Measurements from ENCODE around the gene RNF5. TPM values are rescaled to one million over a fixed set of nuclear protein-coding genes. Genes with fewer than 3 reads are reported as not detected.

The RNF5 gene
- total and polyA plus RNA-seq, 10 of the 15 experiments (the other 5 are each of a cell fraction or from before 2014, with no cell fraction given): 31.4 to 114 (median 62.8) TPM

GRCh38 chr6:32152769-32153563 is 25.2 kb upstream of the RNF5 start:
- ATAC-seq (no peak), DNase-seq (ENCODE audit: low read depth, low spot score) (no peak), FAIRE-seq (no peak)
- Histone ChIP-seq H3K4me1 (ENCODE audit: control insufficient read depth, insufficient read depth, low read length) (peaks cover 3% of the 10 kb centered on the region; the same call in 1 of the 2 replicates), H3K9ac (ENCODE audit: control insufficient read depth, insufficient read depth, low read length) (no peak overlapping the region), H2AFZ (ENCODE audit: control insufficient read depth, low read depth, low read length) (no peak overlapping the region), H3K4me3 (no peak overlapping the region), H3K36me3 (ENCODE audit: control insufficient read depth in 2 of 2, insufficient read depth in 2 of 2, low read length in 1 of 2) (no peaks in the 10 kb centered on the region; a peak in 2 of 4 replicates), H3K9me3 (replicated peaks; ENCODE audit: control insufficient read depth, insufficient read depth, low read length) (no peaks in the 10 kb centered on the region; the same call in 2 of the 3 replicates), H3K79me2 (ENCODE audit: control insufficient read depth, insufficient read depth, low read length) (no peaks in the 10 kb centered on the region), H3K27ac (ENCODE audit: control insufficient read depth, insufficient read depth) (no peak overlapping the region), H4K20me1 (ENCODE audit: control insufficient read depth, insufficient read depth) (no peaks in the 10 kb centered on the region), H3K4me2 (ENCODE audit: control insufficient read depth, insufficient read depth) (no peak overlapping the region; the same call in 1 of the 2 replicates), H3K27me3 (replicated peaks in 1 of 2; ENCODE audit: control insufficient read depth in 2 of 2, insufficient read depth in 2 of 2, low read length in 1 of 2) (peaks cover 7 to 8% of the 10 kb centered on the region in 2 experiments)
- intact Hi-C loops (cut with micrococcal nuclease; ENCODE audit: unreplicated experiment) (loop anchor here (10.0 kb wide), 1 partner anchor 108 kb away; no protein-coding TSS in a partner anchor), in situ Hi-C loops (cut with MboI) (no loop called here)
- ChIA-PET POLR2A (interaction anchor here (0.6 to 1.0 kb wide), 3 partner anchors 22 to 1332 kb away, joined by 3 to 8 read pairs (median 4); no protein-coding TSS in a partner anchor), SMC1A (ENCODE audit: uncharacterized antibody, unreplicated experiment) (no interaction called here), CTCF (interaction anchor here (1.5 kb wide), 1 partner anchor 34 kb away, joined by 4 read pairs; no protein-coding TSS in a partner anchor), RAD21 (ENCODE audit: unreplicated experiment) (interaction anchor here (1.2 kb wide), 1 partner anchor 38 kb away, joined by 3 read pairs; the partner anchor contains the start of gene PBX2)
- no TSS peak for BruUV-seq (replicated peaks)
- WGBS (ENCODE audit: insufficient coverage, insufficient replicate concordance, low lambda C conversion rate, missing lambda C conversion rate): 31% methylated on average over 35 of the region's 35 CpGs
- no peak for TF ChIP-seq JUNB (IDR thresholded peaks at IDR 0.05)
- TF ChIP-seq USF1 (IDR thresholded peaks at IDR 0.05; ENCODE audit: borderline replicate concordance, extremely low read length, insufficient read depth, low read depth, low read length): no peak
- no peak for TF ChIP-seq CBX5 (IDR thresholded peaks at IDR 0.05; ENCODE audit: low read depth)
- TF ChIP-seq PRDM15 (CRISPR knock-in tag; IDR thresholded peaks at IDR 0.05): no peak
- no peak for TF ChIP-seq TAF1 (IDR thresholded peaks at IDR 0.05; ENCODE audit: borderline replicate concordance, low read depth, low read length)
- no peak for TF ChIP-seq RELA (IDR thresholded peaks at IDR 0.05; ENCODE audit: borderline replicate concordance, partially characterized antibody)
- TF ChIP-seq SKIL (IDR thresholded peaks at IDR 0.05; ENCODE audit: low read depth, poor library complexity, severe bottlenecking): no peak
- no peak for TF ChIP-seq HDAC6 (IDR thresholded peaks at IDR 0.05; ENCODE audit: unreplicated experiment)
- TF ChIP-seq, protein P1, sequence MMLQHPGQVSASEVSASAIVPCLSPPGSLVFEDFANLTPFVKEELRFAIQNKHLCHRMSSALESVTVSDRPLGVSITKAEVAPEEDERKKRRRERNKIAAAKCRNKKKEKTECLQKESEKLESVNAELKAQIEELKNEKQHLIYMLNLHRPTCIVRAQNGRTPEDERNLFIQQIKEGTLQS (IDR thresholded peaks at IDR 0.05; ENCODE audit: borderline replicate concordance, extremely low read depth, low read depth, low read length): no peak
- TF ChIP-seq NKRF (conservative IDR thresholded peaks at IDR 0.05): no peak
- no peak for TF ChIP-seq ZNF384 (IDR thresholded peaks at IDR 0.05; ENCODE audit: borderline replicate concordance, low read depth, low read length)
- no peak for TF ChIP-seq NR2F1 (conservative IDR thresholded peaks at IDR 0.05)

Data from GM12878 (cell line).